H9 (cell line): ENCODE measurements around the gene RERG. TPM values are rescaled to one million over a fixed set of nuclear protein-coding genes. Genes with fewer than 3 reads are reported as not detected.

Experiments used
- DNase-seq: peaks from one replicate; pipeline ENCODE4 v3.0.0-alpha.2; 2017
- H2AFZ ChIP-seq: one replicate; pipeline ENCODE4 v1.6.1; 2013; ENCODE audit warnings: mild to moderate bottlenecking, low read length, control low read depth, moderate library complexity
- H2AK5ac ChIP-seq: 2 replicates; pipeline ENCODE4 v1.6.1; 2013; ENCODE audit warnings: low read length, control low read depth, mixed read lengths; ENCODE audit not compliant: insufficient read length
- H2BK120ac ChIP-seq: one replicate; pipeline ENCODE4 v1.6.1; 2013; ENCODE audit warnings: low read depth, mild to moderate bottlenecking, low read length, control low read depth, inconsistent platforms; ENCODE audit not compliant: poor library complexity, severe bottlenecking
- H2BK12ac ChIP-seq: 2 replicates; pipeline ENCODE4 v1.6.1; 2013; ENCODE audit warnings: low read length, control low read depth, mixed read lengths, low read depth; ENCODE audit not compliant: insufficient read length
- H2BK15ac ChIP-seq: 2 replicates; pipeline ENCODE4 v1.6.1; 2013; ENCODE audit warnings: low read depth, low read length, control low read depth
- H2BK20ac ChIP-seq: one replicate; pipeline ENCODE4 v1.6.1; 2013; ENCODE audit warnings: low read depth, mild to moderate bottlenecking, low read length, control low read depth, inconsistent platforms; ENCODE audit not compliant: poor library complexity, severe bottlenecking
- H2BK5ac ChIP-seq: 2 replicates; pipeline ENCODE4 v1.6.1; 2013; ENCODE audit warnings: low read length, control low read depth, mixed read lengths; ENCODE audit not compliant: insufficient read length
- H3K14ac ChIP-seq: 2 replicates; pipeline ENCODE4 v1.6.1; 2013; ENCODE audit warnings: low read length, control low read depth; ENCODE audit not compliant: insufficient read depth
- H3K18ac ChIP-seq: 2 replicates; pipeline ENCODE4 v1.6.1; 2013; ENCODE audit warnings: low read depth, mild to moderate bottlenecking, mixed read lengths, low read length, control low read depth; ENCODE audit not compliant: insufficient read length
- H3K23ac ChIP-seq: 2 replicates; pipeline ENCODE4 v1.6.1; 2013; ENCODE audit warnings: low read length, control low read depth, mixed read lengths, low read depth; ENCODE audit not compliant: insufficient read length
- H3K23me2 ChIP-seq: 2 replicates; pipeline ENCODE4 v1.6.1; 2013; ENCODE audit warnings: low read depth, mild to moderate bottlenecking, mixed read lengths, low read length, control low read depth; ENCODE audit not compliant: insufficient read length, poor library complexity, severe bottlenecking
- H3K27ac ChIP-seq: 2 replicates; pipeline ENCODE4 v1.5.1; 2013; ENCODE audit warnings: low read length, control low read depth, mixed read lengths, low read depth; ENCODE audit not compliant: insufficient read length
- H3K27me3 ChIP-seq: 2 replicates; pipeline ENCODE4 v1.6.1; 2013; ENCODE audit warnings: low read length, control low read depth, inconsistent platforms; ENCODE audit not compliant: insufficient read depth
- H3K4ac ChIP-seq: 2 replicates; pipeline ENCODE4 v1.6.1; 2013; ENCODE audit warnings: low read depth, mild to moderate bottlenecking, control low read depth, inconsistent platforms, low read length, moderate library complexity
- H3K4me1 ChIP-seq: 2 replicates; pipeline ENCODE4 v1.6.1; 2013; ENCODE audit warnings: low read length, control low read depth, inconsistent platforms; ENCODE audit not compliant: insufficient read depth
- H3K4me2 ChIP-seq: 2 replicates; pipeline ENCODE4 v1.6.1; 2013; ENCODE audit warnings: low read length, control low read depth, mixed read lengths; ENCODE audit not compliant: insufficient read length, insufficient read depth
- H3K56ac ChIP-seq: 2 replicates; pipeline ENCODE4 v1.6.1; 2013; ENCODE audit warnings: low read depth, mild to moderate bottlenecking, mixed read lengths, low read length, control low read depth; ENCODE audit not compliant: insufficient read length
- H3K79me1 ChIP-seq: 2 replicates; pipeline ENCODE4 v1.6.1; 2013; ENCODE audit warnings: low read depth, mild to moderate bottlenecking, moderate library complexity, low read length, control low read depth, inconsistent platforms; ENCODE audit not compliant: insufficient read depth, poor library complexity, severe bottlenecking
- H3K79me2 ChIP-seq: 2 replicates; pipeline ENCODE4 v1.6.1; 2013; ENCODE audit warnings: low read length, control low read depth, inconsistent platforms; ENCODE audit not compliant: insufficient read depth
- H3K9ac ChIP-seq: 2 replicates; pipeline ENCODE4 v1.6.1; 2013; ENCODE audit warnings: low read length, control low read depth, mixed read lengths; ENCODE audit not compliant: insufficient read length; ENCODE audit errors: extremely low read depth
- H3K9me3 ChIP-seq: one replicate; pipeline ENCODE4 v1.6.1; 2013; ENCODE audit warnings: low read depth, low read length, inconsistent platforms; ENCODE audit not compliant: control insufficient read depth
- H3T11ph ChIP-seq: one replicate; pipeline ENCODE4 v1.6.1; 2013; ENCODE audit warnings: mild to moderate bottlenecking, low read length, control low read depth, inconsistent platforms
- H4K20me1 ChIP-seq: one replicate; pipeline ENCODE4 v1.6.1; 2013; ENCODE audit not compliant: control insufficient read depth, insufficient read length, insufficient read depth
- H4K5ac ChIP-seq: 2 replicates; pipeline ENCODE4 v1.6.1; 2013; ENCODE audit warnings: low read depth, mild to moderate bottlenecking, mixed read lengths, low read length, control low read depth; ENCODE audit not compliant: insufficient read length
- H4K8ac ChIP-seq: replicated peaks from 2 replicates; pipeline ENCODE4 v1.6.1; 2013; ENCODE audit warnings: low read length, control low read depth, mixed read lengths, low read depth; ENCODE audit not compliant: insufficient read length
- H4K91ac ChIP-seq: 2 replicates; pipeline ENCODE4 v1.6.1; 2013; ENCODE audit warnings: low read depth, mild to moderate bottlenecking, moderate library complexity, mixed read lengths, low read length, control low read depth; ENCODE audit not compliant: insufficient read length
- H3K27ac Mint-ChIP-seq, 3 experiments: 2 replicates in 2 of 3; 3 replicates in 1 of 3; pipeline ENCODE4 v1.8.0; 2020 to 2021; ENCODE audit warnings: mixed read lengths in 3 of 3, mild to moderate bottlenecking in 1 of 3, moderate library complexity in 1 of 3
- H3K27me3 Mint-ChIP-seq: 2 replicates; pipeline ENCODE4 v1.8.0; 2021; ENCODE audit warnings: low read depth, mild to moderate bottlenecking, moderate library complexity, mixed read lengths
- H3K36me3 Mint-ChIP-seq, 3 experiments: 2 replicates in 2 of 3; 3 replicates in 1 of 3; pipeline ENCODE4 v1.8.0; 2020 to 2021; ENCODE audit warnings: low read depth in 3 of 3, mixed read lengths in 3 of 3; ENCODE audit not compliant: insufficient read depth in 1 of 3
- H3K4me1 Mint-ChIP-seq, 2 experiments: 2 replicates each; pipeline ENCODE4 v1.8.0; 2020; ENCODE audit warnings: mixed read lengths in 2 of 2
- H3K4me3 Mint-ChIP-seq, 2 experiments: 2 replicates in 1 of 2; 3 replicates in 1 of 2; pipeline ENCODE4 v1.8.0; 2020 to 2021; ENCODE audit warnings: mild to moderate bottlenecking in 2 of 2, mixed read lengths in 2 of 2, moderate library complexity in 1 of 2
- H3K9me3 Mint-ChIP-seq, 2 experiments: 2 replicates in 1 of 2; 3 replicates in 1 of 2; pipeline ENCODE4 v1.8.0; 2020; ENCODE audit warnings: mild to moderate bottlenecking in 2 of 2, mixed read lengths in 2 of 2, moderate library complexity in 1 of 2
- WGBS: extraction: QIAGEN DNeasy Blood & Tissue Kit; methylation state at CpG from one replicate; pipeline ENCODE4 v1.1.7; 2013; ENCODE audit warnings: missing lambda C conversion rate, low lambda C conversion rate, mixed read lengths; ENCODE audit not compliant: insufficient read length; ENCODE audit errors: extremely low coverage; 5-methylcytosine and 5-hydroxymethylcytosine counted together
- total RNA-seq: library from RNA; stranded (reverse); gene quantifications from 2 replicates; pipeline ENCODE4 v1.2.1, GENCODE V29; 2021
- TF ChIP-seq, protein P1 (sequence below): fragments of 200-600 bp; sonication (generic); conservative IDR thresholded peaks from 3 replicates; pipeline ENCODE4 v1.8.0; 2021; ENCODE audit warnings: antibody characterized with exemption, mild to moderate bottlenecking

RERG gene
- total RNA-seq, 1 experiment from 2014 or later, result not detected

DNA sequence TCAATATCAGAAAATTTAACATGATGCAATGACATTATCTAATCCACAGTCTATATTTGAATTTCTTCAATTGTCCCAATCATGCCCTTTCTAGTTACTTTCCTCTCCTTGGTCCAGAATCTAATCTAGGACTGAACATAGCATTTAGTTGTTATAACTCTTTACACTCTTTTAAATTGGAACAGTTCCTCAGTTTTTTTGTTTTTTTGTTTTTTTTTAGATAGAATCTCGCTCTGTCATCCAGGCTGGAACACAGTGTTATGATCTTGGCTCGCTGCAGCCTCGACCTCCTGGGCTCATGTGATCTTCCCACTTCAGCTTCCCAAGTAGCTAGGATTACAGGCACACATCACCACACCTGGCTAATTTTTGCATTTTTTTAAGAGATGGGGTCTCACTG is 63.1 kb downstream of the RERG start:
- no peaks in the 10 kb centered on the region for H3K79me2 ChIP-seq
- WGBS, result no CpG with 5 or more reads among the region's 3 CpGs
- H3K4me1 Mint-ChIP-seq, result no peaks in the 10 kb centered on the region

More for the DNA sequence above, 63.1 kb downstream of the RERG start:
- no peak overlapping the region for H2AFZ ChIP-seq
- Mint-ChIP-seq H3K36me3 (no peaks in the 10 kb centered on the region), H3K4me3 (no peak overlapping the region), H3K9me3 (no peaks in the 10 kb centered on the region), H3K27ac (no peak overlapping the region), H3K27me3 (no peaks in the 10 kb centered on the region)
- TF ChIP-seq, protein P1, sequence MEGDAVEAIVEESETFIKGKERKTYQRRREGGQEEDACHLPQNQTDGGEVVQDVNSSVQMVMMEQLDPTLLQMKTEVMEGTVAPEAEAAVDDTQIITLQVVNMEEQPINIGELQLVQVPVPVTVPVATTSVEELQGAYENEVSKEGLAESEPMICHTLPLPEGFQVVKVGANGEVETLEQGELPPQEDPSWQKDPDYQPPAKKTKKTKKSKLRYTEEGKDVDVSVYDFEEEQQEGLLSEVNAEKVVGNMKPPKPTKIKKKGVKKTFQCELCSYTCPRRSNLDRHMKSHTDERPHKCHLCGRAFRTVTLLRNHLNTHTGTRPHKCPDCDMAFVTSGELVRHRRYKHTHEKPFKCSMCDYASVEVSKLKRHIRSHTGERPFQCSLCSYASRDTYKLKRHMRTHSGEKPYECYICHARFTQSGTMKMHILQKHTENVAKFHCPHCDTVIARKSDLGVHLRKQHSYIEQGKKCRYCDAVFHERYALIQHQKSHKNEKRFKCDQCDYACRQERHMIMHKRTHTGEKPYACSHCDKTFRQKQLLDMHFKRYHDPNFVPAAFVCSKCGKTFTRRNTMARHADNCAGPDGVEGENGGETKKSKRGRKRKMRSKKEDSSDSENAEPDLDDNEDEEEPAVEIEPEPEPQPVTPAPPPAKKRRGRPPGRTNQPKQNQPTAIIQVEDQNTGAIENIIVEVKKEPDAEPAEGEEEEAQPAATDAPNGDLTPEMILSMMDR, result no peak
- H2BK120ac ChIP-seq, result no peak overlapping the region
- no peak overlapping the region for H3K4ac ChIP-seq
- no peak overlapping the region for H3K9ac ChIP-seq
- no peak overlapping the region for H3K23ac ChIP-seq
- no peak overlapping the region for H3K27ac ChIP-seq
- no peaks in the 10 kb centered on the region for H3K23me2 ChIP-seq
- no peak overlapping the region for H3K14ac ChIP-seq
- no peak overlapping the region for H3K56ac ChIP-seq
- no peak overlapping the region for H2AK5ac ChIP-seq
- H3K18ac ChIP-seq, result no peak overlapping the region
- no peaks in the 10 kb centered on the region for H3K4me1 ChIP-seq
- H3K79me1 ChIP-seq, result no peaks in the 10 kb centered on the region
- no peaks in the 10 kb centered on the region for H3K27me3 ChIP-seq
- no peak overlapping the region for H4K91ac ChIP-seq
- no peak overlapping the region for H2BK5ac ChIP-seq
- DNase-seq, result no peak
- H2BK20ac ChIP-seq, result no peak overlapping the region
- no peak overlapping the region for H3K4me2 ChIP-seq
- no peaks in the 10 kb centered on the region for H3K9me3 ChIP-seq
- H4K5ac ChIP-seq, result no peak overlapping the region
- H3T11ph ChIP-seq, result no peak overlapping the region
- H2BK12ac ChIP-seq, result no peak overlapping the region
- no peaks in the 10 kb centered on the region for H4K20me1 ChIP-seq
- no peak overlapping the region for H4K8ac ChIP-seq
- no peak overlapping the region for H2BK15ac ChIP-seq
